GM19395 (cell line): Measurements from ENCODE around the gene BCL7B.
"Not testable (repeated sequence)": the region's sequence is repeated elsewhere in the genome, so short reads cannot be mapped to it uniquely, and the experiment has no call there.

Source experiments
- ATAC-seq: cut with Tn5 transposase; IDR thresholded peaks from one replicate; pipeline ENCODE4 v1.9.1; 2021; ENCODE audit warnings: mild to moderate bottlenecking, moderate library complexity; ENCODE audit not compliant: unreplicated experiment

Gene BCL7B

GRCh38 chr7:73537051-73537450 lies 20.4 kb downstream of the BCL7B start:
- no peak for ATAC-seq

- ATAC-seq = no peak
These were observed 21.0 kb downstream of the BCL7B start for GRCh38 chr7:73536479-73536878.

GRCh38 chr7:73535918-73536317 lies 21.6 kb downstream of the BCL7B start:
- ATAC-seq = not testable (repeated sequence)

GRCh38 chr7:73533742-73534141 lies 23.7 kb downstream of the BCL7B start:
- ATAC-seq = no peak

- ATAC-seq = no peak
These were observed 25.3 kb downstream of the BCL7B start for GRCh38 chr7:73532224-73532623.

- ATAC-seq = no peak
These were observed 26.7 kb downstream of the BCL7B start for GRCh38 chr7:73530800-73531199.

- ATAC-seq = no peak
These were observed 30.3 kb downstream of the BCL7B start for GRCh38 chr7:73526896-73527821.

- ATAC-seq = not testable (repeated sequence)
These were observed 31.4 kb downstream of the BCL7B start for GRCh38 chr7:73526158-73526494.

- ATAC-seq = peak; percentile 85
These were observed 35.2 kb downstream of the BCL7B start, which contains the start of gene BAZ1B for GRCh38 chr7:73522105-73522872. TSS of gene BAZ1B (minus strand) at chr7:73522293. CDS start at chr7:73521933, 360 bp downstream.

GRCh38 chr7:73521636-73522104 lies 35.8 kb downstream of the BCL7B start:
- ATAC-seq = peak; percentile 50

GRCh38 chr7:73520673-73521635 lies 36.5 kb downstream of the BCL7B start:
- ATAC-seq = no peak

- ATAC-seq = no peak
These were observed 37.4 kb downstream of the BCL7B start for GRCh38 chr7:73519867-73520672.

- no peak for ATAC-seq
These were observed 39.0 kb downstream of the BCL7B start for GRCh38 chr7:73518470-73518869.

- no peak for ATAC-seq
These were observed 40.1 kb downstream of the BCL7B start for GRCh38 chr7:73517241-73517995.

- no peak for ATAC-seq
These were observed 42.3 kb downstream of the BCL7B start for GRCh38 chr7:73515178-73515577.

- no peak for ATAC-seq
These were observed 45.3 kb downstream of the BCL7B start for GRCh38 chr7:73512018-73512780.

GRCh38 chr7:73509463-73509862 lies 48.0 kb downstream of the BCL7B start:
- ATAC-seq = no peak

GRCh38 chr7:73507556-73507955 lies 49.9 kb downstream of the BCL7B start:
- no peak for ATAC-seq
